GM12878 (cell line): ENCODE data around the gene SORBS1. TPM values are rescaled to one million over a fixed set of nuclear protein-coding genes. Genes with fewer than 3 reads are reported as not detected.

Source experiments
- ASH2L ChIP-seq: fragments of 300-600, 200-600 bp; sonication (generic); IDR thresholded peaks from 2 replicates; pipeline ENCODE4 v1.6.1; 2017; ENCODE audit warnings: low read depth, mild to moderate bottlenecking, borderline replicate concordance
- BACH1 ChIP-seq: fragments of 450-650 bp; IDR thresholded peaks from 2 replicates; pipeline ENCODE4 v1.6.1; 2017; ENCODE audit warnings: mild to moderate bottlenecking, borderline replicate concordance
- CBX3 ChIP-seq: fragments of 200-600 bp; sonication (generic); IDR thresholded peaks from 2 replicates; pipeline ENCODE4 v1.6.1; 2016; ENCODE audit warnings: low read depth, borderline replicate concordance
- CEBPB ChIP-seq, 2 experiments: fragments of 150-350 bp in 1 of 2; IDR thresholded peaks; 2 replicates each; pipeline ENCODE4 v1.6.1; 2012 to 2014; ENCODE audit warnings: low read depth in 2 of 2, low read length in 2 of 2, borderline replicate concordance in 1 of 2, inconsistent platforms in 1 of 2
- CHD1 ChIP-seq: IDR thresholded peaks from 2 replicates; pipeline ENCODE4 v1.6.1; 2012; ENCODE audit warnings: low read depth, low read length, improper control_type of control experiment
- DPF2 ChIP-seq: fragments of 450-650 bp; IDR thresholded peaks from 2 replicates; pipeline ENCODE4 v1.6.1; 2017; ENCODE audit warnings: mild to moderate bottlenecking
- EED ChIP-seq: sonication (generic); IDR thresholded peaks from 2 replicates; pipeline ENCODE4 v1.6.1; 2016; ENCODE audit warnings: antibody characterized with exemption, low read depth
- GABPA ChIP-seq: IDR thresholded peaks from 2 replicates; pipeline ENCODE4 v1.6.1; 2014; ENCODE audit warnings: antibody characterized with exemption, low read depth, mild to moderate bottlenecking, inconsistent platforms
- HCFC1 ChIP-seq: fragments of 150-350 bp; IDR thresholded peaks from 2 replicates; pipeline ENCODE4 v1.6.1; 2014; ENCODE audit warnings: low read length
- HDAC2 ChIP-seq: fragments of 200-600 bp; sonication (generic); IDR thresholded peaks from 2 replicates; pipeline ENCODE4 v1.6.1; 2017
- IKZF1 ChIP-seq: fragments of 450-650 bp; conservative IDR thresholded peaks from 2 replicates; pipeline ENCODE4 v1.6.1; 2017; ENCODE audit warnings: antibody characterized with exemption, mild to moderate bottlenecking
- KAT2A ChIP-seq: conservative IDR thresholded peaks from 2 replicates; pipeline ENCODE4 v1.6.1; 2011; ENCODE audit warnings: low read depth, low read length; ENCODE audit not compliant: control insufficient read depth
- LARP7 ChIP-seq: fragments of 450-650 bp; IDR thresholded peaks from 2 replicates; pipeline ENCODE4 v1.6.1; 2017; ENCODE audit warnings: mild to moderate bottlenecking
- MYC ChIP-seq: IDR thresholded peaks from 2 replicates; pipeline ENCODE4 v1.6.1; 2011; ENCODE audit warnings: mild to moderate bottlenecking, low read length, moderate library complexity, inconsistent platforms; ENCODE audit not compliant: insufficient read depth, insufficient replicate concordance, insufficient read length, severe bottlenecking
- NFXL1 ChIP-seq: fragments of 450-650 bp; IDR thresholded peaks from 2 replicates; pipeline ENCODE4 v1.6.1; 2017; ENCODE audit warnings: antibody characterized with exemption, mild to moderate bottlenecking, borderline replicate concordance
- NFYA ChIP-seq: IDR thresholded peaks from 2 replicates; pipeline ENCODE4 v1.6.1; 2011; ENCODE audit warnings: low read depth, mild to moderate bottlenecking, low read length, improper control_type of control experiment, borderline replicate concordance
- NFYB ChIP-seq: IDR thresholded peaks from 2 replicates; pipeline ENCODE4 v1.6.1; 2011; ENCODE audit warnings: low read depth, mild to moderate bottlenecking, low read length, improper control_type of control experiment, moderate library complexity; ENCODE audit not compliant: insufficient read depth
- NR2C1 ChIP-seq: fragments of 450-650 bp; IDR thresholded peaks from 2 replicates; pipeline ENCODE4 v1.6.1; 2017; ENCODE audit warnings: antibody characterized with exemption, mild to moderate bottlenecking, moderate library complexity
- PKNOX1 ChIP-seq: fragments of 450-650 bp; IDR thresholded peaks from 2 replicates; pipeline ENCODE4 v1.6.1; 2016; ENCODE audit warnings: mild to moderate bottlenecking
- POLR2A ChIP-seq: IDR thresholded peaks from 2 replicates; pipeline ENCODE4 v1.6.1; 2011; ENCODE audit warnings: low read depth, mild to moderate bottlenecking, low read length
- POU2F2 ChIP-seq: IDR thresholded peaks from 3 replicates; pipeline ENCODE4 v1.6.1; 2011; ENCODE audit warnings: low read depth, mild to moderate bottlenecking, low read length, borderline replicate concordance
- RAD51 ChIP-seq: fragments of 450-650 bp; IDR thresholded peaks from 2 replicates; pipeline ENCODE4 v1.6.1; 2016; ENCODE audit warnings: moderate library complexity, mild to moderate bottlenecking, inconsistent platforms
- RB1 ChIP-seq: fragments of 450-650 bp; formaldehyde crosslinking; IDR thresholded peaks from 2 replicates; pipeline ENCODE4 v1.6.1; 2017; ENCODE audit warnings: mild to moderate bottlenecking, borderline replicate concordance
- RFX5 ChIP-seq: IDR thresholded peaks from 2 replicates; pipeline ENCODE4 v1.6.1; 2011; ENCODE audit warnings: low read depth, low read length, improper control_type of control experiment
- SKIL ChIP-seq: fragments of 450-650 bp; IDR thresholded peaks from 2 replicates; pipeline ENCODE4 v1.6.1; 2017; ENCODE audit warnings: mild to moderate bottlenecking, low read depth, inconsistent platforms; ENCODE audit not compliant: poor library complexity, severe bottlenecking
- SMC3 ChIP-seq: IDR thresholded peaks from 2 replicates; pipeline ENCODE4 v1.6.1; 2011; ENCODE audit warnings: low read length, improper control_type of control experiment, borderline replicate concordance
- SPI1 ChIP-seq: IDR thresholded peaks from 2 replicates; pipeline ENCODE4 v1.6.1; 2011; ENCODE audit warnings: low read depth, mild to moderate bottlenecking, low read length, moderate library complexity, borderline replicate concordance; ENCODE audit not compliant: insufficient read depth
- SREBF1 ChIP-seq: IDR thresholded peaks from 2 replicates; pipeline ENCODE4 v1.6.1; 2012; ENCODE audit warnings: mild to moderate bottlenecking, low read length
- SUZ12 ChIP-seq: fragments of 200-600 bp; sonication (generic); IDR thresholded peaks from one replicate; pipeline ENCODE4 v1.6.1; 2018; ENCODE audit warnings: antibody characterized with exemption, mild to moderate bottlenecking; ENCODE audit not compliant: unreplicated experiment
- WRNIP1 ChIP-seq: IDR thresholded peaks from 2 replicates; pipeline ENCODE4 v1.6.1; 2011; ENCODE audit warnings: low read depth, low read length, improper control_type of control experiment, borderline replicate concordance
- ZNF24 ChIP-seq: fragments of 450-650 bp; IDR thresholded peaks from 2 replicates; pipeline ENCODE4 v1.6.1; 2017; ENCODE audit warnings: antibody characterized with exemption, mild to moderate bottlenecking
- ZNF384 ChIP-seq: IDR thresholded peaks from 2 replicates; pipeline ENCODE4 v1.6.1; 2012; ENCODE audit warnings: low read depth, mild to moderate bottlenecking, low read length, improper control_type of control experiment, borderline replicate concordance
- polyA plus RNA-seq, 11 experiments: library from polyadenylated mRNA; depleted of rRNA in 4 of 11; unstranded in 6 of 11; stranded (reverse) in 5 of 11; fragments of >200 nt; fragmentation: Nextera tagmentation in 4 of 11; fragmentation: Illumina TruSeq in 1 of 11; extraction: Ambion mirVana in 4 of 11; extraction: Trizol in 1 of 11; gene quantifications; 1 replicate in 1 of 11; 2 replicates in 10 of 11; pipeline versions ENCODE4 v1.2.1 to v1.2.3, GENCODE V29; 2011 to 2016; ENCODE audit warnings: inconsistent platforms in 2 of 11, missing spikeins in 2 of 11, low read depth in 1 of 11
- total RNA-seq, 4 experiments: library from RNA; depleted of rRNA in 3 of 4; stranded (reverse); fragments of >200 nt in 3 of 4; fragmentation: Illumina TruSeq in 1 of 4; extraction: Trizol in 1 of 4; gene quantifications; 2 replicates each; pipeline versions ENCODE4 v1.2.1 to v1.2.3, GENCODE V29; 2013 to 2021

Gene SORBS1
- total and polyA plus RNA-seq, 10 of the 15 experiments (the other 5 are each of a cell fraction or from before 2014, with no cell fraction given), result 0.13 to 0.75 (median 0.39) TPM

GRCh38 chr10:95430231-95430951, 130.8 kb downstream of the SORBS1 start (continued):
- TF ChIP-seq PKNOX1 (no peak), CHD1 (no peak), POLR2A (no peak), ZNF384 (peak; percentile 54; the same call in 1 of the 2 replicates), RB1 (no peak), NFYA (no peak), RAD51 (no peak), HCFC1 (no peak), ASH2L (no peak), NFYB (no peak), ZNF24 (no peak), KAT2A (no peak), IKZF1 (no peak), CBX3 (no peak), WRNIP1 (peak; percentile 89; the same call in 1 of the 2 replicates), SUZ12 (no peak), LARP7 (no peak), MYC (no peak), SPI1 (no peak), DPF2 (no peak), RFX5 (no peak), NFXL1 (no peak), SMC3 (peak; percentile 90), CEBPB (IDR thresholded peaks at IDR 0.05; ENCODE audit: borderline replicate concordance in 1 of 2, low read depth in 2 of 2, low read length in 2 of 2) (no peak), HDAC2 (no peak), SREBF1 (no peak), GABPA (no peak), NR2C1 (no peak), SKIL (no peak), POU2F2 (no peak), EED (peak; percentile 44; the same call in 1 of the 2 replicates), BACH1 (no peak)
